Astrocyte (in vitro differentiated cells and primary cell): Measurements from ENCODE around the gene PKP2. TPM values are rescaled to one million over a fixed set of nuclear protein-coding genes. Genes with fewer than 3 reads are reported as not detected.
"Not testable (repeated sequence)": the region's sequence is repeated elsewhere in the genome, so short reads cannot be mapped to it uniquely, and the experiment has no call there.

Experiments used
- DNase-seq: peaks from one replicate; pipeline ENCODE4 v3.0.0-alpha.2; 2010; ENCODE audit warnings: low read depth
- FAIRE-seq: peaks from 2 replicates; lab custom pipeline; 2011; peaks lifted over from hg19 to GRCh38; lab: Jason Lieb, UNC
- H2AFZ ChIP-seq: 2 replicates; pipeline ENCODE4 v1.6.0; 2012; ENCODE audit warnings: low read depth, low read length, inconsistent platforms
- H3K27ac ChIP-seq: 2 replicates; pipeline ENCODE4 v1.5.1; 2011; ENCODE audit warnings: low read depth, low read length, inconsistent platforms
- H3K27me3 ChIP-seq: 2 replicates; pipeline ENCODE4 v1.6.0; 2011; ENCODE audit warnings: low read length, inconsistent platforms; ENCODE audit not compliant: insufficient read depth
- H3K36me3 ChIP-seq: 2 replicates; pipeline ENCODE4 v1.5.1; 2011; ENCODE audit warnings: low read length, inconsistent platforms; ENCODE audit not compliant: insufficient read depth
- H3K4me1 ChIP-seq: 2 replicates; pipeline ENCODE4 v1.5.1; 2011; ENCODE audit warnings: low read length, inconsistent platforms; ENCODE audit not compliant: insufficient read depth
- H3K4me2 ChIP-seq: 2 replicates; pipeline ENCODE4 v1.6.0; 2012; ENCODE audit warnings: low read length, inconsistent platforms
- H3K4me3 ChIP-seq: 2 replicates; pipeline ENCODE4 v1.5.1; 2011; ENCODE audit warnings: low read depth, mild to moderate bottlenecking, low read length, inconsistent platforms; ENCODE audit not compliant: insufficient read depth
- H3K79me2 ChIP-seq: 2 replicates; pipeline ENCODE4 v1.6.0; 2012; ENCODE audit warnings: mild to moderate bottlenecking, low read length, inconsistent platforms; ENCODE audit not compliant: insufficient read depth
- H3K9ac ChIP-seq: 2 replicates; pipeline ENCODE4 v1.6.0; 2012; ENCODE audit warnings: mild to moderate bottlenecking, low read length, inconsistent platforms
- H3K9me3 ChIP-seq: 2 replicates; pipeline ENCODE4 v1.5.1; 2012; ENCODE audit warnings: low read depth, mild to moderate bottlenecking, low read length, inconsistent platforms; ENCODE audit not compliant: insufficient read depth
- H4K20me1 ChIP-seq: 2 replicates; pipeline ENCODE4 v1.6.0; 2012; ENCODE audit warnings: low read length, inconsistent platforms; ENCODE audit not compliant: insufficient read depth
- H3K27ac Mint-ChIP-seq: one replicate; pipeline ENCODE4 v1.8.0; 2021; ENCODE audit warnings: mild to moderate bottlenecking, mixed read lengths; ENCODE audit not compliant: unreplicated experiment
- H3K27me3 Mint-ChIP-seq: one replicate; pipeline ENCODE4 v1.8.0; 2021; ENCODE audit warnings: low read depth, mixed read lengths; ENCODE audit not compliant: unreplicated experiment
- H3K36me3 Mint-ChIP-seq: one replicate; pipeline ENCODE4 v1.8.0; 2021; ENCODE audit warnings: low read depth, mixed read lengths; ENCODE audit not compliant: unreplicated experiment
- H3K4me1 Mint-ChIP-seq: one replicate; pipeline ENCODE4 v1.8.0; 2021; ENCODE audit warnings: low read depth, mixed read lengths; ENCODE audit not compliant: unreplicated experiment
- H3K4me3 Mint-ChIP-seq: one replicate; pipeline ENCODE4 v1.8.0; 2021; ENCODE audit warnings: mild to moderate bottlenecking, moderate library complexity, mixed read lengths; ENCODE audit not compliant: unreplicated experiment
- H3K9me3 Mint-ChIP-seq: one replicate; pipeline ENCODE4 v1.8.0; 2021; ENCODE audit warnings: mild to moderate bottlenecking, mixed read lengths; ENCODE audit not compliant: unreplicated experiment
- CTCF ChIP-seq: IDR thresholded peaks from 2 replicates; pipeline ENCODE4 v1.5.1; 2011; ENCODE audit warnings: low read depth, mild to moderate bottlenecking, inconsistent platforms, low read length, moderate library complexity; ENCODE audit not compliant: insufficient read depth
- EZH2 ChIP-seq: IDR thresholded peaks from 2 replicates; pipeline ENCODE4 v1.6.1; 2012; ENCODE audit warnings: mild to moderate bottlenecking, low read length, inconsistent platforms; ENCODE audit not compliant: insufficient read depth
- total RNA-seq: library from RNA; stranded (reverse); gene quantifications from 2 replicates; pipeline ENCODE4 v1.2.1, GENCODE V29; 2021

PKP2 gene
- total RNA-seq, 1 donor from 2014 or later, result 35.4 TPM

- no peaks in the 10 kb centered on the region for H3K9me3 Mint-ChIP-seq
- no peaks in the 10 kb centered on the region for H3K4me1 ChIP-seq
- H3K9me3 ChIP-seq, result no peaks in the 10 kb centered on the region
- H3K36me3 Mint-ChIP-seq, result peaks cover 5% of the 10 kb centered on the region
- H4K20me1 ChIP-seq, result no peaks in the 10 kb centered on the region
- H3K36me3 ChIP-seq, result no peaks in the 10 kb centered on the region
- H3K4me3 ChIP-seq, result no peak overlapping the region
- no peak overlapping the region for H3K27ac Mint-ChIP-seq
- DNase-seq (no peak), FAIRE-seq (no peak)
- no peak overlapping the region for H2AFZ ChIP-seq
- no peak overlapping the region for H3K9ac ChIP-seq
- peaks cover 3% of the 10 kb centered on the region for H3K4me1 Mint-ChIP-seq
- H3K27me3 ChIP-seq, result no peaks in the 10 kb centered on the region
- no peak for TF ChIP-seq EZH2
- TF ChIP-seq CTCF, result no peak
- no peak overlapping the region for H3K4me3 Mint-ChIP-seq
- H3K27me3 Mint-ChIP-seq, result no peaks in the 10 kb centered on the region
- H3K79me2 ChIP-seq, result no peaks in the 10 kb centered on the region
- H3K27ac ChIP-seq, result no peak overlapping the region
- H3K4me2 ChIP-seq, result no peak overlapping the region
Measured at GRCh38 chr12:32863128-32863527, 33.4 kb downstream of the PKP2 start.

- not testable (repeated sequence) for H3K79me2 ChIP-seq, H3K4me3 ChIP-seq, H3K27me3 ChIP-seq, FAIRE-seq, H3K9me3 ChIP-seq, H3K4me3 Mint-ChIP-seq, H4K20me1 ChIP-seq, H2AFZ ChIP-seq, H3K27me3 Mint-ChIP-seq, H3K4me1 Mint-ChIP-seq, H3K4me2 ChIP-seq, H3K36me3 Mint-ChIP-seq, H3K27ac ChIP-seq, H3K4me1 ChIP-seq, H3K9ac ChIP-seq, H3K36me3 ChIP-seq, H3K9me3 Mint-ChIP-seq, H3K27ac Mint-ChIP-seq, DNase-seq
Measured at GRCh38 chr12:32861658-32862057, 34.9 kb downstream of the PKP2 start.

GRCh38 chr12:32860192-32860591 is 36.4 kb downstream of the PKP2 start:
- no peak for FAIRE-seq
- H3K36me3 Mint-ChIP-seq, result peaks cover 3% of the 10 kb centered on the region
- H3K27ac Mint-ChIP-seq, result peak overlapping the region; percentile 38

More at GRCh38 chr12:32860192-32860591, 36.4 kb downstream of the PKP2 start:
- H3K4me3 ChIP-seq, result no peak overlapping the region
- Mint-ChIP-seq H3K4me1 (peaks cover 3% of the 10 kb centered on the region), H3K4me3 (no peak overlapping the region), H3K9me3 (no peaks in the 10 kb centered on the region), H3K27me3 (no peaks in the 10 kb centered on the region)
- no peak overlapping the region for H2AFZ ChIP-seq
- TF ChIP-seq EZH2, result no peak
- TF ChIP-seq CTCF, result no peak
- H3K9me3 ChIP-seq, result no peaks in the 10 kb centered on the region
- H3K27me3 ChIP-seq, result no peaks in the 10 kb centered on the region
- H3K79me2 ChIP-seq, result no peaks in the 10 kb centered on the region
- H3K27ac ChIP-seq, result no peak overlapping the region
- H3K9ac ChIP-seq, result no peak overlapping the region
- DNase-seq, result peak; percentile 35
- H3K36me3 ChIP-seq, result no peaks in the 10 kb centered on the region
- H4K20me1 ChIP-seq, result no peaks in the 10 kb centered on the region
- no peak overlapping the region for H3K4me2 ChIP-seq
- H3K4me1 ChIP-seq, result no peaks in the 10 kb centered on the region
